GM23248 (cell line): ENCODE results near the gene TMEM178B.

ENCODE experiments used
- EZH2 ChIP-seq: fragments of 200-600 bp; sonication (generic); IDR thresholded peaks from 2 replicates; pipeline ENCODE4 v1.6.1; 2018; ENCODE audit warnings: antibody characterized with exemption, mild to moderate bottlenecking; ENCODE audit not compliant: insufficient read depth, poor library complexity, severe bottlenecking
- EZH2phosphoT487 ChIP-seq: fragments of 200-600 bp; sonication (generic); IDR thresholded peaks from 2 replicates; pipeline ENCODE4 v1.6.1; 2018; ENCODE audit warnings: antibody characterized with exemption, moderate library complexity, mild to moderate bottlenecking, low read depth; ENCODE audit not compliant: insufficient read depth

GRCh38 chr7:141527076-141527475, 453.2 kb downstream of the TMEM178B start:
- no peak for TF ChIP-seq EZH2
- TF ChIP-seq EZH2phosphoT487, result no peak
